GM03348 (cell line): ENCODE measurements around the gene HCFC1.

Experiments
- DNase-seq: peaks from one replicate; pipeline ENCODE4 v3.0.0; 2012; ENCODE audit warnings: low spot score

HCFC1 gene

DNA sequence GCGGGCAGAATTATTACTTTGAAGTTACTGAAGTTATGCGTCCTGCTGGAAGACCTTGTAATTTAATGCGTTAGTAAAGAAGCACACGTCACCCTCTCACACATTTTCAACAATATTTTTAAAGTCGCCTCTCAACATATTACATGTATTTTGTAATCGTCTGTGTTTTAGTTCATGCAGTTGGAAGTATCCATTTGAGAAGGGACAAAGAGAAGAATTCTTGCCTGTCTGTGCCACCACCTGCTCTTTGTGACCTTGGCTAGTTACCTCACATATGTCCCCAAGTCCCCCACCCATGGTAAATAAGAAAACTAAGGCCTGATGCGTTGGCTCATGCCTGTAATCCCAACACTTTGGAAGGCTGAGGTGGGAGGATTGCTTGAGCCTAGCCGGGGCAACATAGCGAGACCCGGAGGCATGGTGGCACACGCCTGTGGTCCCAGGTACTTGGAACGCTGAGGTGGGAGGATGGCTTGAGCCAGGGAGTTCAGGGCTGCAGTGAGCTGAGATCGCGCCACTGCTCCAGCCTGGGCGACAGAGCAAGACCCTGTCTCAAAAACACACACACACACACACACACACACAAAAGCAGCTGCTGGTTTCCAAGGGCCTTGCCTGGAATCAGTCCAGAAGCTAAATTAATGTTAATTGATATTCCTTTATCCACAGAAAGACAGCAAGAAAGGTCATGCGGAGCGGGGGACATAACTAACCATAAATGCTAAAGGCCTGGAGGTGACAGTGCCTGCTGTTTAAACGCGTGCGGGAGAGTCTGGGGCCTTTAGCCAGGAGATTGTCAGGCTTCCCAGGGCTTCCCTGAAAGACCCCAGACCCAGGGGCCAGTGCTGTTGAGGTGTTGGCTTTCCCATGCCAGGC, 1.7 kb upstream of the HCFC1 start:
- no peak for DNase-seq

DNA sequence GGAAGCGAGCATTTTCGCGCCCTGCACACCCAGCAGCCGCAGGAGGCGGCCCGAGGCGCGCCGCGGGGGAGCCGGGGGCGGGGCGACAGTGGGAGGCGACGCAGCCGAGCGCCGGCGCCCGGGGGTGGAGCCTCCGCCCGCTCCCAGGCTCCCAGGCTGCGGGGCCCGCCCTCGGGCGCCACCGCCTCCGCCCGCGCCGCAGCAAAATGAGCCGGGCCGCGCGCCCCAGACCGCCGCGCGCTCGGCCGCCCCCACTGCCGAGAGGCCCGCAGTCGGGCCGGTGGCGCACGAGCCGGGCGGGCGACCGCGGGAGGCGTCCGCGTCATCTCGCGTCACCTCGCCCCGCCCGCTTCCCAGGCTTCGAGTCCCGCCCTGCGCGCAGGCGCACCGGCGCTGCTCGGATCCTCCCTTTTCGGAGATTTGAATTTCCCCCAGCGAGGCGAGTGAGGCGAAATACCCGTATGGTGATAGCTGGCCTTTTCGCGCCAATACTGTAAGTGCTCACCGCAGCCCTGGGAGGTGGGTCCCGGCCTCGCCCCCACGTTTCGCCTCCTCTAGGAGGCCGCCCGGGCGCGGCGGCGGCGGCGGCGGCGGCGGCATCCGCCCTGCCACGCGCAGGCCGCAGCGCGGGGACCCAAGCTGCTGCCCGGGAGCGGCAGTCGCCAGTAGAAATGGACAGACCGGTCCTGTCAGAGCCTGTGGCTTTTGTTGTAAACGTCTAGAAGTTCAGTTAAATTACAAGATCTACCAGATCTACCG, 929 bp upstream of the HCFC1 start, which contains the start of gene TMEM187:
TSS of gene TMEM187 (plus strand) at position 387 of the 759 bp plus-strand sequence. CDS start 9,309 bp downstream, outside the sequence.
- DNase-seq: peak; percentile 93

DNA sequence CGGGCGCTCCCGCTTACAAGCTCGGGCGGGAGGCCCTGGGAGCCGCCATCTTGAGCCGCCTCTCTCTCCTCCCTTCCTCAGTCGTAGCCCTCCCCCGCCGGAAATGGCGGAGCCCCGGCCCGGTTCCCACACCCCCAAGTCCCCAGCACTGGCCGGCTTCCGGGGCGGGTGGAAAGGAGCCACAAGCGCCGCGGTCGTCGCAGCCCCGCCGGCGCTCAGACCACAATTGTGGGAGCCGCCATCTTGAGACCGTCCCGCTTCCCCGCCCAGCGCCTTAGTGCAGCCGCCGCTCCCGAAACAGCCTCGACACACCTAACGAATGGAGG, 531 bp downstream of the HCFC1 start:
- DNase-seq: peak; percentile 88

DNA sequence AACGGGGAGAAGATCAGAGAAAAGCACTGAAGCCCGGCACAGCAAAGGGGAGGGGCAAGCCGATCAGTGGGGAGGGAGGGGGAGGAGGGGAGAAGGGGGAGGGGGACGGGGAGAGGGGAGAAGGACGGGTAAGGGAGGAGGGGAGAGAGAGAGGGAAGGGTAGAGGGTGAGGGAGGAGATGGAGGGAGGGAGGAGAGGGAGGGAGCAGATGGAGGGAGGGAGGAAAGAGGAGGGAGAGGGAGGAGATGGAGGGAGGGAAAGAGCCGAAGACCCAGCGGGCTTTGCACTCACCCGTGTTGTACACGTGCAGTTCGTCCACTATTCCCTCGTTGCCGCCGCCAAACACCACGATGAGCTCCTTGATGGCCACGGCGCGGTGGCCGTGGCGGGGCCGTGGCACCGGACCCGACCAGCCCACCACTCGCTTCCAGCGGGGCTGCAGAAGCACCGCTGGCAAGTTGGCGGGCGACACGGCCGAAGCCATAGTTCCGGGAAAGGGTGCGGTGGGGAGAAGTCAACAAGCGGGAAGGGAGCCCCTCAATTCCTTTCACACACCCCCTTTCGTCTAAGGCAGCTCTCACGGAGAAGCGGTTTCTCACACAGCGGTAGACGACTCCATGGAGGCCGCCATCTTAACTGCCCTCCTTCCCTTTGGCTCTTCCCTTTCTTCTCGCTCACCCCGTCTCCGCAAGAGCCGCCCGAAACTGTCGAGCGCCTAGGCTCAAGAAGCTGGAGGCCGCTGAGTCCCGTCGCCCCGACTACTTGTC, 1.1 kb downstream of the HCFC1 start:
- peak; percentile 51 for DNase-seq

DNA sequence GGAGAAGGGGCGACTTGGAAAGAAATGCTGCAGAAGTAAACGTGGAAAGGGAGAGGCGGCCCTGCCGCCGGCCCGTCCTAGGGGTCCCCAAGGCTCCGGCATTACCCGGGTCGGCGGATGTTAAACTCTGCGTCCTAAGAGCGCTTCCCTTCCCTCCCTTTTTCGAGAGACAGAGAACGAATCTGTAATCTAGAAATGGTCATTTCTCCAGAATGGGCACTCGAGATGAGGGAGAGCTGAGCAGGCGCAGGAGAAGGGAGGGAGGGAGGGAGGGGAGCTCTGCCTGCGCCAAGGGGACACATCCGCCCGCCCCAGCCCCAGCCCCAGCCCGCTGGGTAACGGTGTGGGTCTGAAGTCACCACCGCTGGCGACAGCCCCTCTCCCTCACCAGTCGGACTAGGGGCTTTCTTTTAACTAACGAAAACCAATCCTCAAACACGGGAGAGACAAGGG, 1.7 kb downstream of the HCFC1 start:
- DNase-seq: peak; percentile 43

DNA sequence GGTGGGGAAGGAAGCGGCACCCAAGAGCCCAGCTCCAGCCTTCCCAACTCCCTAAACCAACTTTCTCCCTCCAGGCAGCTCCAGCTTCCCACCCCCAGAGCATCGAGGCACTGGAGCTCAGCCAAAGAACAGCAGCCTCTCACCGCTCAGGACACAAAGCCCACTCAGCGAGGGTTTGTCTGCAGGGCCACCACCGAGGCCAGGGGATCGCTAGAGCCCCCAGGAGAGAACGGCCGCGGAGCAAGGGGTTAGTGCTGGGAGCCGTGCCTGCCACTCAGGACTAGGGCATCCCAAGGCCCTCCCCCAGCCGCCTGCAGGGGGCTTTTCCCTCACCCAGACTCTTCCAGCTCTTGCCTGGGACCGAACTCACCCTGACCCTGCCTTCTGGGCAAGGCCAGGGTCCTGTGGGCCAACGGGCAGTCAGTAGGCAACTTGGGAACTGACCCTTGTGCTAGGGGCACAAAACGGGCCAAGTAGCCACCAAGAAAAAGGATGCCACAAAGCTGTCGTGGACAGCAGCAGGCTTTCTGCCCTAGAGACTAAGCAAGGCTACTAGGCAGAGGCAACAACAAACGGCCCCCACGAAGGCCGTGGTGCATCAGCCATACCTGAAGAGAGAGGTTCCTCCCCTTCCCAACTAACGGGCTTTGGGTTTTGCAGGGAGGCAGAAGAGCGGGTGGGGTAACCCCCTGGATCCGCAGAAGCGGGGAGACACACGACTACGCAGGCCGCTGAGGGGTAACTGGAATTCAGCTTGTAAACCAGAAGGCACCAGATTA, 2.3 kb downstream of the HCFC1 start:
- peak; percentile 7 for DNase-seq

DNA sequence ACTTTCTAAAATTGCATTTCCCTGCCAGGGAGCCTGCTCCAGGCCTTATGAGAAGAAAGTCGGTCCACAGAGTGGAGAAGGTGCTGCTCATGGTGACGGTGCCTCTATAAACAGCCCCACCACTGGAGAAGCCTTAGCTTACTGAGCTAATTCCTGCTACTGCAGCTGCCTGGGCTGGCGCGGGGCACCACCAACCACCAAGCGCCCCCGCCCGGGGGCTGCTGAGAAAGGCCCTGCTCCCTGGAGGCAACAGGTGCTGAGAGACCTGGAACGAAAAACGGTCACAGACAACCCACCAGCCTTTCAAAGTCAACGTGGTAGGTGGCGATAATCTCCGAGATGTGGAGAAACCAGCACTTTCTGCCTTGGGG, 2.9 kb downstream of the HCFC1 start:
- DNase-seq: peak; percentile 9

DNA sequence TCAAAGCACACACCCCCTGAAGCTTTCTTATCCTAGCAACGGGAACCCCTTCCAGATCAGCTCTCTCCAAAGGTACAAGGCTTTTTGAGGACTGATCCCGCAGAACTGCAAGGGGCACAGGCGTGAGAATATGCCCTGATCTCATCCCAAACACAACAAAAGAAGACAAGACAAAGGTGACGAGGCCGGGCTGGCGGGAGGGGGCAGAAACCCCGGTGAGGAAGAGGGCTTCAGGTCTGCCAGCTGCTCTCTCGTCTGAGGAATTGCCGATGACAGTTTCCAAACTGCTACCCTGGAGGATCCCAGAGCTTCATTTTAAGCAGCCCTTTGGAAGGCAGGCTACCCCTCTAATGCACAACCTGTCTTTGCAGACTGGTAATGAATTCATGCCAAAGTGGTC, 3.4 kb downstream of the HCFC1 start:
- no peak for DNase-seq

DNA sequence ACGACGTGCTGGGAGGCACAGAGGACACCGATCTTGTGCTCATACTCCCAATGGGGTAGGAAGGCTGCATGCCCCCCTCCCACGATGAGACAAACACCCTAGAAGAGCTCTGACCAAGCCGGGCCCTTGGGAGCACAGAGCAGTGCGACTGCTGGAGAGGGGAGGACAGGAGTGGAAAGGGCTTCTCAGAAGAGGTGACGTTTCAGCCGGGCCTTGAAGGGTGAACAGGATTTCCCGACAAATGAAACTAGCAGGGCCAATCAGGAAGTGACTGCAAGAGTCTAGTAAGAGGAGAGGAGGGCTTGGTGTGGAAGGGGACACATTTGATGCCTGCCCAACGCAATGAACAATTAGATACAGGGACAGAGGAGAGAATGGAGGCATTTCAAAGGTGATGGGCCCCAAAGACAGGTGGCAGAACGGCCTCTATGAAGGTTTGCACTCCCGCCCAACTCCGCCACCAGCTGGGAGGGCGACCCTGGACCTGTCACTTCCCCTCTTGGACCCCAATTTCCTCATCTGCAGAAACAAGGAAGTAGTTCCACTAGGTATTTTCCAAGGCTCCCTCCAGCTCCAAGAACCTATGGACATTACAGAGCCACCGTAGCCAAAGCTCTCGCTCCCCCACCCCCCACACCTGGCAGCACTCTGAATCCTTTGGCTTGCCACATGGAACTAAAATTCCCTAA, 3.9 kb downstream of the HCFC1 start:
- no peak for DNase-seq

DNA sequence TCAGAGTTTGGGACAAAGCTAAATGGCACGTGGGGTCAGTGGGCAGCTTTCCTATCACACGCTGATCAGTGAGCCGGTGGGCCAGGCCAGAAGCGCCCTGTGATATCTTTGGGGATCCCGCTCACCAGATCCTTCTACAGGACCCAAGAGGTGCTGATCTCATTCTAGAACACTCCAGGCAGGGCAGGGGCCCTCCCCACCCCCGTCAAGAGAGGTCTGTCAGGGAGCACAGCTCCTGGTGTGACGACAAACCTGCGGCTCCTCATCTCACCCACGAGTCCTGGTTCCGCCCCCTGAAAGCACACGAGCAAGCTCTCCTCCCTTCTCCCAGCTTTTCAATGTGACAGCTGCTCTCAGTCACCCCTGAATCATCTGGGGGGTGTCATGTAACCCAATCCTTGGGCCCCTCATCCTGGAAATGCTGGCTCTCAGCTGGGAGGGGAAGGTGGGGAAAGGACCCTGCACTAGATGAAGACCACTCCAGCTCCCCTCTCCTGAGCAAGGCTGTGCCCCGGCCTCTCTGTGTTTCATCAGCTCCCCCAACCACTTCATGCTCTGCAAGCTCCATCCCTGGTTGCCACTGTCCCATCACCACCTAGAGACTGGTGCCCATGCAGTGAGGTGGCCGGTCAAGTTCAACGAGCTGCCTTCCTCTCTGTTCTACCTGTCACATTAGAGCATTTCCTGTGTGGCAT, 4.6 kb downstream of the HCFC1 start:
- no peak for DNase-seq

DNA sequence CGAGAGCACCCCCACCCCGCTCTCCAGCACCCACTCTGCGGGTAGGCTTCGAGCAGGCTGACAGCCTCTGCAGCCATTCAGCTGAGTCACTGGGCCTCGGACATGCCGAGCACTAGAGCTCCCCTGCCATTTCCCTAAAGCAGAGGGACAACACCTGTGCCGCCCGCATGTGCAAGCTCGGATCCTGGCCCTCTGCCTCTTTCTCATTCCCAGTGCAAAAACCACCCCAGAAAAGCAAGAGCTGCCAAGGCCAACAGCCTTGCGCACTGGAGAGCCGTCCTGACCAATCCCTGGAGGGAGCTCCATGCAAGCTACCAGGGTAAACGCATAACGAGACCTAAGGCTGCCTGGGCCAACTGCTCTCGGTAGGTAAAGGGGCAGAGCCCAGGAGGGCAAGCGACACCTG, 5.3 kb downstream of the HCFC1 start:
- DNase-seq: no peak

DNA sequence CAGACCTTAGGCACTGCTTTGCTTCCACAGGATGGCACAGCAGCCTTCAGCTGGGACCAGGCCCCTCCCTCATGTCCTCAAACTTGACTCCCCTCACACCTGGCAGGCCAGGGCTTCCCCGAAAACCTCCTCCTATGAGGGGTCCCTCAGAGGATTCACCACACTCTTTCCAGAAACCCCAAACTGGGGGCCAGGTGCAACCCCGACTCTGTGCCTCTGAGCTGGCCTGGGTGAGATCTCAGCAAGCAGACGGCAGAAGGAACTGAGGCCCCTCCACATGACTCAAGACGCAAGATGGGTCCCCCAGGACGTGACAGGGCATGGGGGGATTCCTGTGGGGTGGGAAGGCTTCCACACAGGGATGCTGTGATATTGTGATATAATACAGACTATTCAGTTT, 6.2 kb downstream of the HCFC1 start:
- no peak for DNase-seq

DNA sequence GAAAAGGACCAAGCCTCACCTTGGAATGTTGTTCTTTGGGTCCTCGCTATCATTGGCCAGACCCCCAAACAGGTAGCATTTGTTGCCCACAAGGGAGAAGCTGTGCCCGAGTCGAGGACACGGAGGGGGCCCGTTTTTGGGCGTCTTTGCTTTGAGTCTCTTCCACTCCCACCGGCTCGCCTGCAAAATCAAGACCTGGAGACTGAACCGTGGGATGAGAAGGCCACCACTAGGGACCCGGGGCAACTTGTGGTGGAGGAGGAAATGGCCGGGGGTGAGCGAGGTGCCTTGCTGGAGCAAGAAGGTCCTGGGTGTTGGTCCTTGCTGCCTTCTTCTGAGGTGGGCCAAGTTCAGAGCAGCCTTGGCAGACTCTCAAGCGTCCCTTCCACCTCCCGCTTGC, 7.5 kb downstream of the HCFC1 start:
- DNase-seq: no peak

DNA sequence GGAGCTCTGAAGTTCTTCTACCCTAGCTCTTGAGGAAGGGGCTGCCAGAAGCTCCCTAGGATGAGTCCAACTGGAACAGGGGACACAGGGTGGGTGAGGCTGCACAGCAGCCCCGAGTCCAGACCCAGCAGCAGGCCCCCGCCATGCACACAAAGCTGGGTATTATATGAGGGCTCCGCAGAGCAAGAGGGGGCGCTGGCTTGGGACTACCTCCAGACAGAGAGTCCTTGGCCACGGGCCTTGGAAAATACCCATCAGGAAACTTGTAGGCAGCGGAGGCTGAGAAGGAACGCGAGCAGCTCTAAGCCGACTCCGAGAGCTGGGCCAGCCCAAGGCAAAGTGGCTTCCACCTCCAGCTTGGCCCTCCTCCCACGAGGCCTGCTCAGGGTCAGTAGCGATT, 8.1 kb downstream of the HCFC1 start:
- no peak for DNase-seq

DNA sequence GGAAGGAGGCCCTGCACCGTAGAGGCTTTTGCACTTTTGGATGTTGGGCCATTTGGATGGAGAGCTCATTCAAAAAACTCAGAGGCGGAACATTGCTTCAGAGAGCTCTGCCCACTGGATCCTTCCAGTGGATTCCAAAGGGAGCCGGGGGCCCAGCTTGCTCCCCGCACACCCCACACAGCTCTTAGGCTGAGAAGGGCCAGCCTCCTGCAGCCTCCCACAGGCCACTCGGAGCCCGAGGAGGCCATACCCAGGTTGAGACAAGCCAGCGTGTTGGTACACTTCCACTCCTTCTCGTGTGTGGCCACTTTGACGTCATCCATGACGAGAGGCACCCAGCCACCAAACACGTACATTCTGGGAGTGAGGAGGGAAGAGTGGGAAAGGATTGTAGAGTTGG, 10.3 kb downstream of the HCFC1 start:
- DNase-seq: no peak

DNA sequence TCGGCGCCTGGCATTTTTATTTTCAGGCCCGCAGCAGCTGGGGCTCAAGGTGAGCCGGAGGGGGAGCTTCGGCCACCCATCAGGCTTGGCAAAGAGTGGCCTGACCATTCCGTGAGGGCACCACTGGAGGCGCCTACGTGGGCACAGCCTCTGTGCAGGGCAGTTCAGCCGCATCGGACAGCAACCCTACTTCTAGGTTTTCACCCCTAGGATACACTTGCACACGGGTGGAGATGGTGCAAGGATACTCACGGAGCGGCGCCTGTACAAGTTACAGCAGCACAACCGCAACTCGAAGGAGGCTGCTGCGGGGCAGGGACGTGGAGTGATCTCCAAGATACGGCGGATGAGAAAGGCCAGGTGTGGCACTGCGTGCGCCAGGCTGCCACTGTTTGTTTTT, 10.8 kb downstream of the HCFC1 start:
- no peak for DNase-seq

DNA sequence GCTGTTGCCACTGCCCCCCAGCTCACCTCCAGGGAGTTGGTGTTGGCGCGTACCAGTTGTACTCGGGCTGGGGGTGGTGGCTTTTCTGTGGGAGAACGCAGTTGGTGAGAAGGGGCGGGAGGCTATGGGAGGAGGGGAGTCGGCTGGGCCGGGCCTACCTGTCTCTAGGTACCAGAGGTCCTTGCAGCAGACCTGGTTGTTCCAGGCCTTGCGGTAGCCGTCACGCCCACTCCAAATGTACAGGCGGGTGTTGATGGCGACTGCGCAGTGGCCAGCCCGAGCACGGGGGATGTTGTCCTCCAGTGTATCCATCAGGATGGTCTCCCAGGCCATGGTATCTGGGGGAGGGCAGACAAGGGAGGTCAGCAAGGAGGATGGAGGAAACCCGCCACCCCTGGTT, 11.5 kb downstream of the HCFC1 start:
- no peak for DNase-seq

DNA sequence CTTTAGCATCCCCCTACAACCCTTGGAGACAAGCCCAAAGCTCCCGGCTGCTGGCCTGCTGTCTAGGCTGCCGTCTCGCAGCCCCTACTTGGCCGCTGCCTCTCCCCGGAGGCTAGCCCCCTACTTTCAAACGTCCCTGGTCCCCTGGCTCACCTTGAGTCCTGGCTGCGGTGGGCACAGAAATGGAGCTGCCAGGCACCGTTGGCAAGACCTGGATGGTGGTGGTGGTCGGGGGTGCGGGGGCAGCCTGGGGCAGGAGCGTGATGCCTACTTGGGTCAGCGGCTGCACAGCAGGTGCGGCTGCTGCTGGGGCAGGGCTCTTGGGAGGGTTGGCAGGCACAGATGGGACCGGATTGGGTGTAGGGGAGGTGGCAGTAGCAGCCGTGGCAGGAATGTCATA, 12.0 kb downstream of the HCFC1 start:
- DNase-seq: no peak

DNA sequence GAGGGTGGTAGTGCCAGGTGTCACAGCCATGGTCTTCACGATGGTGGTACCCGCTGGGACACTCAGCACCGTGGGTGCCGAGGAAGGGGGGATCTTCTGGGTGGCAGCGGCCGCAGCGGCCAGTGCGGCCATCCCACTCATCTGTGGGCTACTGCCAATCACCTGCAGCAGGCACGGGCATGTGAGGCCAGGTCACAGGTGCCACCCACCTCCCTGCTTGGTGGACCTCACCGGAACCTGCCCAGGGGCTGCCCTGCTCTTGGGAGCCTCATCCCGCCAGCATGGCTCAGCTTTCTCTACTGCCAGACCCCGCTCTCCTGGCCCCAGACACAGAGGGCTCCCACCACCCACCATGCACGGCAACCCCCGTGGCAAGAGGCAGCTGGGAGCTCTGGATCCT, 13.0 kb downstream of the HCFC1 start:
- DNase-seq: no peak

DNA sequence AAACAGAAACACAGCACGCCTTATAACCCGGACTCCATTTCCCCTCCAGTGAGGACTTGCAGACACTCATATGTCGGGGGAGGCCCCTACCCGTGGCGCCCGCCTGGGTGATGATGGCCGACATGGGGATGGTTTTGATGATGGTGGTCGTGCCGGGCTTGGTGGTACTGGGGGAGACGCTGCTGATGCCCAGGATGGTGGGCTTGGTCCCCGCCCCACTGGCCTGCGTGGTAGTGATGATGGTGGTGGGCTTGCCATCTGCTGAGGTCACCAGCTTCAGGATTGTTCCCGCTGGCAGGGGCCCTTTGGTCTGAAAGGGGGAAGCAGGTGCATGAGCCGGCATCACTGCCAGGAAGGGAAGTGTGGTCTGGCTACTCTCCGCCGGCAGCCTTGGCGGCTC, 14.4 kb downstream of the HCFC1 start:
- DNase-seq: no peak
